Mucosa of stomach (tissue), 1 donor: ENCODE results near the gene TESK2.
A peak's percentile ranks its signal among the peaks of the same experiment; 100 is the strongest.

Source experiments
- H3K27me3 ChIP-seq: one replicate; pipeline ENCODE4 v1.7.0; 2013; ENCODE audit warnings: mild to moderate bottlenecking, low read length; ENCODE audit not compliant: control insufficient read depth, insufficient read depth
- H3K36me3 ChIP-seq: one replicate; pipeline ENCODE4 v1.7.0; 2013; ENCODE audit warnings: low read length; ENCODE audit not compliant: control insufficient read depth, insufficient read depth
- H3K4me1 ChIP-seq: one replicate; pipeline ENCODE4 v1.7.0; 2013; ENCODE audit warnings: mild to moderate bottlenecking, low read length; ENCODE audit not compliant: control insufficient read depth, insufficient read depth
- H3K4me3 ChIP-seq: one replicate; pipeline ENCODE4 v1.7.0; 2013; ENCODE audit warnings: low read length
- H3K9ac ChIP-seq: one replicate; pipeline ENCODE4 v1.7.0; 2013; ENCODE audit warnings: mild to moderate bottlenecking, low read length, moderate library complexity
- H3K9me3 ChIP-seq: one replicate; pipeline ENCODE4 v1.7.0; 2013; ENCODE audit warnings: mild to moderate bottlenecking, low read length, moderate library complexity; ENCODE audit not compliant: control insufficient read depth
- donor health status: Pancreatic carcinoma.

Gene TESK2

DNA sequence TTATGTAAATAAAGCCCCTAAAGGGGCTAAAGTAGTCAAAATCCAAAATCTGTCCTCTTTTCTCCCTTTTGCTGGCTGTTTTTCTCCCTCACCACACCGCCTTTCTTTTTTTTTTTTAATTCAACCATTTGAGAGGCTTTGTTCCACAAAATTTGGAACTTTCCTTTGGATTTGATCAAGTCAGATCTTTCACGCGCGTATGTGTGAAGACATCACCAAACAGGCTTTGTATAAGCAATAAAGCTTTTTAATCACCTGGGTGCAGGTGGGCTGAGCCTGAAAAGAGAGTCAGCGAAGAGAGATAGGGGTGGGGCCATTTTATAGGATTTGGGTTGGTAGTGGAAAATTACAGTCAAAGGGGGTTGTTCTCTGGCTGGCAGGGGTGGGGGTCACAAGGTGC is 169.5 kb downstream of the TESK2 start:
- Histone ChIP-seq H3K36me3 (no peaks in the 10 kb centered on the region), H3K4me3 (no peak overlapping the region), H3K9me3 (no peaks in the 10 kb centered on the region), H3K27me3 (no peaks in the 10 kb centered on the region), H3K9ac (no peak overlapping the region), H3K4me1 (no peaks in the 10 kb centered on the region)

DNA sequence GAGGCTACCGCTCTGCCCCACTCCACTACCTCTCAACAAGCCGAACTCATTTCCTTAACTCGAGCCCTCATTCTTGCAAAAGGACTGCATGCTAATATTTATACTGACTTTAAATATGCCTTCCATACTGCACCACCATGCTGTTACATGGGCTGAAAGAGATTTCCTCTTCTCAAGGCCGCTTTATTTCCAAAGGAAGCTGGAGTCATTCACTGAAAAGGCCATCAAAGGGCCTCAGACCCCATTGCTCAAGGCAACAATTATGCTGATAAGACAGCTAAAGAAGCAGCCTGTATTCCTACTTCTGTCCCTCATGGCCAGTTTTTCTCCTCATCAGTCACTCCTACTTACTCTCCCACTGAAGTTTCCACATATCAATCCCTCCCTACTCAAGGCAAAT is 171.2 kb downstream of the TESK2 start:
- H3K4me1 ChIP-seq: peaks cover 5% of the 10 kb centered on the region
- no peak overlapping the region for H3K9ac ChIP-seq
- no peaks in the 10 kb centered on the region for H3K36me3 ChIP-seq
- H3K27me3 ChIP-seq: no peaks in the 10 kb centered on the region
- no peaks in the 10 kb centered on the region for H3K9me3 ChIP-seq
- H3K4me3 ChIP-seq: no peak overlapping the region

DNA sequence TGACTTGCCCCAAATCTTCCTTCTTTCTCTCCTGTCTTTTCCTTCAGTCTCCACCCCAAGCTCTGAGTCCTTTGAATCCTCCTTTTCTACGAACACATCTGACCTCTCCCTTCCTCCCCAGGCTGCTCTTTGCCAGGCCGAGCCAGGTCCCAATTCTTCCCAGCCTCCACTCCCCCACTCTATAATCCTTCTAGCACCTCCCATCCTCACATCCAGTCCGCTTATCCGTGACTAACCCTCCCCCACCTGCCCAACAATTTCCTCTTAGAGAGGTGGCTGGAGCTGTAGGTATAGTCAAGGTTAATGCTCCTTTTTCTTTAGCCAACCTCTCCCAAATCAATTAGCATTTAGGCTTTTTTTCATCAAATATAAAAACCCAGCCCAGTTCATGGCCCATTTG is 173.8 kb downstream of the TESK2 start:
- Histone ChIP-seq H3K9ac (no peak overlapping the region), H3K27me3 (no peaks in the 10 kb centered on the region), H3K36me3 (no peaks in the 10 kb centered on the region), H3K9me3 (no peaks in the 10 kb centered on the region), H3K4me1 (peaks cover 11% of the 10 kb centered on the region), H3K4me3 (no peak overlapping the region)

DNA sequence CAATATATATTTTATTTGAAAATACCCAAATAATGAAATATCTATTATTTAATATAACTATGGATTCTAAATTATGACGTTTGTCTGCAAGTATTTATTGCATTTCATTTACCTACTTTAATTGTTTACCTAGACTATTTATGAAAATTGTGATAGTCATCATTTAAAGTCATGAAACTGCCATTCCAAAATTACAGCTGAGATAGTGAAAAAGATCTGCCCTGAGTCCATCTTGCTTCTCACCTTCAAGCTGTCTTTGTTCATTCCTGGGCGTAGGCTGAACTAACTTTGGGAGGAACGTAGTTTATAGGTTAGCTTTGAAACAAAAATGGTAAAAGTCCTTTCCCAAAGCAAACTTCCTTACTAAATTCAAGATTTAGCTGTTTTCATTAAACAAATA is 176.7 kb downstream of the TESK2 start:
- no peak overlapping the region for H3K9ac ChIP-seq
- no peaks in the 10 kb centered on the region for H3K9me3 ChIP-seq
- H3K36me3 ChIP-seq: no peaks in the 10 kb centered on the region
- peaks cover 11% of the 10 kb centered on the region for H3K4me1 ChIP-seq
- no peaks in the 10 kb centered on the region for H3K27me3 ChIP-seq
- no peak overlapping the region for H3K4me3 ChIP-seq

DNA sequence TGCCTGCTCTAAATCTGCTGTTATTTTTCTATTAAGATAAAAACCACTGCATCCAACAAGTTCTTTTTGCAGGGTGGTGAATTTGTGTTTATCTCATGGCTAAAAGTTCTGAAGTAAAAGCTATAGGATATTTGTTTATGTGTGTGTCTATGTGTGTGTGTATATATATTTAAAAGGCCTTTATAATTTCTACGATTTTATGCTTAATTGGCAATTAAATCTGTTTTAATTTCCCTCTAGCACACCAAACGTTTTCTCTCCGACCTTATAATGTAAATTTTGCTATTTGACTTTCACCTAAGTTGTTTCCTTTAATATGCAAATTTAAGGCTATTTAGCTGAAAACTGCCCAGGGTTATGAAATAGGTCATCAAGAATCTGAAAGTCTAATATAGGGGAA is 184.1 kb downstream of the TESK2 start:
- Histone ChIP-seq H3K36me3 (no peaks in the 10 kb centered on the region), H3K27me3 (no peaks in the 10 kb centered on the region), H3K4me1 (peaks cover 10% of the 10 kb centered on the region), H3K9ac (no peak overlapping the region), H3K9me3 (no peaks in the 10 kb centered on the region), H3K4me3 (no peak overlapping the region)

DNA sequence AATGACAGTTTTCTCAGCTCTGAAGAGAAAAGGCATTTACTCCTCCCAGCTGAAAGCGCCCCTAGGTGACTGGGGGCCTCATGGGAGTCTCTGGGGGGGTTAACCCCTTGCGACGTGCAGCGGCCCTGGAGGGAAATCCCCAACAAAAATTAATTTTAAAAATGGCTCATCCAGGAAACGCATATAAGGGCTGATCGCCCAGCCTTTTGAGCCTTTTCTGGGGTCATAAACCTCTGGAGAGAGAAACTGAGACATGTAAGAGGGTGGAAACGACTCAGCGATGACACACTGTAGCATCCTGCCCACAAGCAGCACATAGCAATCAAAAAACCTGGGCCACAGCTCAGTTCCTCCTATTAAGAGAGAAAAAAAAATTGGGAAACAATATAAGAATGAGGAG is 184.6 kb downstream of the TESK2 start:
- no peaks in the 10 kb centered on the region for H3K27me3 ChIP-seq
- no peaks in the 10 kb centered on the region for H3K36me3 ChIP-seq
- peaks cover 10% of the 10 kb centered on the region for H3K4me1 ChIP-seq
- H3K9me3 ChIP-seq: no peaks in the 10 kb centered on the region
- H3K4me3 ChIP-seq: no peak overlapping the region
- H3K9ac ChIP-seq: no peak overlapping the region

DNA sequence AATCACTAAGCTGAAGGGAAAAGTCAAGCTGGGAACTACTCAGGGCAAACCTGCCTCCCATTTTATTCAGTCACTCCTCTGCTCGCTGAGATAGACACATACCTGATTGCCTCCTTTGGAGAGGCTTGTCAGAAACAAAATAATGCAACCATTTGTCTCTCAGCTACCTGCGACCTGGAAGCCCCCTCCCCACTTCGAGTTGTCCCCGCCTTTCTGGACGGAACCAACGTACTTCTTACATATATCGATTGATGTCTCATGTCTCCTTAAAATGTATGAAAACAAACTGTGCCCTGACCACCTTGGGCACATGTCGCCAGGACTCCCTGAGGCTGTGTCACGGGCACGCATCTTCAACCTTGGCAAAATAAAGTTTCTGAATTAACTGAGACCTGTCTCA is 185.7 kb downstream of the TESK2 start:
- H3K4me1 ChIP-seq: peaks cover 10% of the 10 kb centered on the region
- H3K9ac ChIP-seq: no peak overlapping the region
- no peaks in the 10 kb centered on the region for H3K36me3 ChIP-seq
- H3K27me3 ChIP-seq: no peaks in the 10 kb centered on the region
- no peak overlapping the region for H3K4me3 ChIP-seq
- H3K9me3 ChIP-seq: no peaks in the 10 kb centered on the region

DNA sequence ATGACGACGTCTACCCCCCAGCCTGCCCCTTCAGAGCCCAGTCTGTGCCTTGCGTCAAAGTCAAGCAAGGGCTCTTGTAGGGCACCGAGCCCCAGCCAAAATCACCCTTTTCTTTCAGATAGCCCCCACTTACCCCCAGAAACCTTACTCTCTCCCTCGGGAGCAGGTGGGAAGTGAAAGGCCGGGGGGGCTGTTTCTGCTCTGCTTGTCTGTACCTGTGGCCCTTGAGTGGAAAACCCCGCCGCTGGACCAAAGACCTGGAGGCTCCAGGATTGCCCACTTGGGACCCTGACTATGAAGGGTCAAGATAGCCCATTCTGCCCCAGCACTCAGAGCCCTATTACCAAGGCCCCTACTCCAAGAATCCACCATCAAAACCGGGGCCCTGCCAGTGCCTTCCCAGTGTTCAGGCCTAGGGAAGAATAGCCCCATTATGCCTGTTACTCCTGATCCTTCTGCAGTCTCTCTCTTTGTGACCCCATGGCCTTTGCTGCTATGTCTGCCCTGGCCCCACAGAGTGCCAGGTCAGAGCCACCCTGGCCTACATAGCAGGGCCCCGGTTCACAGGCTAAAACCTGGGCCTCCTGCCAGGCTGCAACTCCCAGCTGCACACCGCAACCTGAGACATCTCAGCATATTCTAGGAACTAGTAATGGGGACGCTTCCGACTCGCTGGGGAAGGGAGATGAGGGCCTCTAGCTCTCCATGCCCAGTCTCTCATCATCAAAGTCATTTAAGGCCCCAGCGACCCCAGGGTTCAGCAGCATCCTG is 186.5 kb downstream of the TESK2 start:
- H3K4me1 ChIP-seq: peaks cover 10% of the 10 kb centered on the region
- no peaks in the 10 kb centered on the region for H3K36me3 ChIP-seq
- peak overlapping the region; percentile 37 for H3K4me3 ChIP-seq
- no peaks in the 10 kb centered on the region for H3K9me3 ChIP-seq
- H3K9ac ChIP-seq: peak overlapping the region; percentile 79
- H3K27me3 ChIP-seq: no peaks in the 10 kb centered on the region

DNA sequence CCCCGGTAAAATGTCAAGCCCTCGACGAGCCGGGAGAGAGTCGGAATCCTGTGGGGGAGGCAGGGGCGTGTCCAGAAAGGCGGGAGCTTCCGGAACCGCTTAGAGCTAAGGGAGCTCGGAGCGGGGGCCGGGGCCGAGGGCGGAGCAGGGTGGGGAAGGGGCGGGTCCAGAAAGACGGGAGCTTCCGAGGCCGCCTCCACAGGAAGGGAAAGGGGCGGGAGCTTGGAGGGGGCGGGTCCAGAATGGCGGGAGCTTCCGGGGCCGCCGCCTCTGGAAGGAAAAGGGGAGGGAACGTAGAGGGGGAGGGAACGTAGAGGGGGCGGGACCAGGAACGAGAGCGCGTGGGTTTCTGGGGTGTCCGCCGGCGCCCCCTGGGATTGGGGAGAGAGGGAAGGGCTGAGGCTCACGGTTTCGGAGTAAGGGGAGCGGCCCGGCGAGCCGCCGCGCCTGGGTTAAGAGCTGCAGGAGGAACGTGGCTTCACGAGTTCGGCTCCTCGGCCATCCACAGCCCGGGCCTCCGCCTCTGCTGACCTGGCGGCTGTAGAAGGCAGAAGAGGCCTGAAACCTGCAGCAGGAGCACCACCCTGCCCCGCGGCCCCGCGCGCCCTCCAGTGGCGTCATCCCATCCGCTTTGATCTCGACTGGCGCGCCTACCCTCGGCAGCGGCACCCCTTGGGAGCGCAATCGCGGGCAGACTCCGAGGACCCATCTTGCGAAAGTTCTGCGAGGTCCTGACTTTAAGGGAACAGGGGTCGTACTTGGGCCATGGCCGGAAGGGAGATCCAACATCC is 187.2 kb downstream of the TESK2 start:
- no peaks in the 10 kb centered on the region for H3K27me3 ChIP-seq
- H3K9ac ChIP-seq: peak overlapping the region; percentile 79
- H3K36me3 ChIP-seq: no peaks in the 10 kb centered on the region
- no peaks in the 10 kb centered on the region for H3K9me3 ChIP-seq
- H3K4me3 ChIP-seq: peak overlapping the region; percentile 68
- peaks cover 10% of the 10 kb centered on the region for H3K4me1 ChIP-seq

DNA sequence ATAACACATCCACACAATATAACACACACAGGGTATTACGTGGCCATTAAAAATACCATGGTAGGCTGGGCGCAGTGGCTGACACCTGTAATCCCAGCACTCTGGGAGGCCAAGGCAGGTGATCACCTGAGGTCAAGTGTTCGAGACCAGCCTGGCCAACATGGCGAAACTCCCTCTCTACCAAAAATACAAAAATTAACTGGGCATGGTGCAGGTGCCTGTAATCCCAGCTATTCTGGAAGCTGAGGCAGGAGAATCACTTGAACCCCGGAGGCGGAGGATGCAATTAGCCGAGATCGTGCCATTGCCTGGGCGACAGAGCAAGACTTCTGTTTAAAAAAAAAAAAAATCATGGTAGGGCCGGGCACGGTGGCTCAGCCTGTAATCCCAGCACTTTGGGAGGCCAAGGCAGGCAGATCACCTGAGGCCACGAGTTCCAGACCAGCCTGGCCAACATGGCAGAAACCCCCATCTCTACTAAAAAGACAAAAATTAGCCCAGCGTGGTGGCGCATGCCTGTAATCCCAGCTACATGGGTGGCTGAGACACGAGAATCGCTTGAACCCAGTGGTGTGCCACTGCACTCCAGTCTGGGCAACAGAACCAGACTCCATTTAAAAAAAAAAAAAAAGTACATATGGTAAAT is 188.3 kb downstream of the TESK2 start:
- Histone ChIP-seq H3K36me3 (no peaks in the 10 kb centered on the region), H3K9ac (peak overlapping the region; percentile 76), H3K27me3 (no peaks in the 10 kb centered on the region), H3K4me3 (no peak overlapping the region), H3K9me3 (no peaks in the 10 kb centered on the region), H3K4me1 (peaks cover 10% of the 10 kb centered on the region)

DNA sequence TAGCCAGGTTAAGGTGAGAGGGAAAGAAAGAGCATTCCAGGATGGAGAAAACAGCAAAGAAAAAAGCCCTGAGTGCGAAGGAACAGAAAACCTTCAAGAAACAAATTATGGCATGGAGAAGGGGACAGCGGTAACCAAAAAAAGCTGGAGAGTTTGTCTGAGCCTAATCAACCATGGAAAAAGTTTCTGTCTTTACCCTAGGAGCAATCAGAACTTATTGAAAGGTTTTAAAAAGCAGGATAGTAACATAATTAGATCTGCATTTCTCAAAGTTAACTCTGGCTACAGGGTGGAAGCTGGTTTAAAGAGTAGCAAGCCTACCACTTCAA is 190.3 kb downstream of the TESK2 start:
- no peaks in the 10 kb centered on the region for H3K36me3 ChIP-seq
- H3K9ac ChIP-seq: no peak overlapping the region
- peaks cover 10% of the 10 kb centered on the region for H3K4me1 ChIP-seq
- no peaks in the 10 kb centered on the region for H3K27me3 ChIP-seq
- no peaks in the 10 kb centered on the region for H3K9me3 ChIP-seq
- H3K4me3 ChIP-seq: no peak overlapping the region

DNA sequence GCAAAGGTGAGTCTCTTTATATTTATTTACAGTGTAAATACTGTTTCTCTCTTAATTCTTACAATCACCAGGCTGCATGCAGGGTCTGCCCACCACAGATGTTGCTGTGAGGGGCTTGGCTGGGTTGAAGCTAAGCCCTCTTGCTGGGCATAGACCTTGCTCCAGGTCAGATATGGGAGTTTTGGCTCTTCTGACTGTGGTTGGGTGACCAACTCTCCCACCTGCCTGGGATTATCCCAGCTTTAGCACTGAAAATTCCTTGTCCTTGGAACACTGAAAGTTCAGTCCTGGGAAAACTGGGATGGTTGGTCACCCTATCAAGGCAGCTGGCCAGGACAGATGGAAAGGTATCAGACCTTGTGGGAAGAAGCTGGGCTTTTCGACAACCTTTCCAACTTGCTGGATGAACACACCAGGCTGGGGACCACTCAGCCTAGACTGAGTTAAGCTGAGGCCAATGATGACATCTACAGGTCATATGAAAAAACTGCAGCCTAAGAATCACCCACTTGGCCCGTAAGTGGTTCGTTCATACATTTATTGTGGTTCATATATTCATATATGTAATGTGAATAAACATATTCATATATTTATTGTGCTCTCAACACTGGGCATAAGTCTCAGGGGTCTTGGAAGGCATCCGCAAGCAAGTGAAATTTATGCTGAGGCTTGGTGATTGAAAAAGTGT is 190.8 kb downstream of the TESK2 start:
- no peak overlapping the region for H3K9ac ChIP-seq
- no peaks in the 10 kb centered on the region for H3K9me3 ChIP-seq
- H3K4me3 ChIP-seq: no peak overlapping the region
- H3K36me3 ChIP-seq: no peaks in the 10 kb centered on the region
- no peaks in the 10 kb centered on the region for H3K27me3 ChIP-seq
- H3K4me1 ChIP-seq: peaks cover 10% of the 10 kb centered on the region
